ENCODE results near the gene LHFPL6.

GRCh38 chr13:39565036-39565949, 37.7 kb downstream of the LHFPL6 start:
- no peak for TF ChIP-seq REST (IDR thresholded peaks at IDR 0.05)
- TF ChIP-seq RCOR1 (IDR thresholded peaks at IDR 0.05; ENCODE audit: low read depth, low read length): no peak
- TF ChIP-seq POLR2A (IDR thresholded peaks at IDR 0.05; ENCODE audit: low read length): no peak
- TF ChIP-seq CTCF (IDR thresholded peaks at IDR 0.05): no peak
